Hepatocyte (in vitro differentiated cells): ENCODE data around the gene SRRT. TPM values are rescaled to one million over a fixed set of nuclear protein-coding genes. Genes with fewer than 3 reads are reported as not detected.

ENCODE experiments used
- DNase-seq: peaks from one replicate; pipeline ENCODE4 v3.0.0-alpha.2; 2016; ENCODE audit warnings: low spot score
- H2AFZ ChIP-seq: fragments of 200-600 bp; sonication (generic); 2 replicates; pipeline ENCODE4 v1.6.0; 2016; ENCODE audit warnings: antibody characterized with exemption, mild to moderate bottlenecking
- H3K27ac ChIP-seq: fragments of 200-600 bp; sonication (generic); 2 replicates; pipeline ENCODE4 v1.5.1; 2016; ENCODE audit warnings: mild to moderate bottlenecking
- H3K27me3 ChIP-seq: fragments of 200-600 bp; sonication (generic); 2 replicates; pipeline ENCODE4 v1.6.1; 2016
- H3K36me3 ChIP-seq: fragments of 200-600 bp; sonication (generic); replicated peaks from 2 replicates; pipeline ENCODE4 v1.5.1; 2016; ENCODE audit warnings: low read depth; ENCODE audit not compliant: insufficient read depth
- H3K4me1 ChIP-seq: fragments of 200-600 bp; sonication (generic); 2 replicates; pipeline ENCODE4 v1.5.1; 2016; ENCODE audit warnings: mild to moderate bottlenecking, moderate library complexity; ENCODE audit not compliant: insufficient read depth
- H3K4me2 ChIP-seq: fragments of 200-600 bp; sonication (generic); 2 replicates; pipeline ENCODE4 v1.6.0; 2016
- H3K4me3 ChIP-seq: fragments of 200-600 bp; sonication (generic); 2 replicates; pipeline ENCODE4 v1.5.1; 2016; ENCODE audit warnings: mild to moderate bottlenecking
- H3K79me2 ChIP-seq: fragments of 200-600 bp; sonication (generic); 2 replicates; pipeline ENCODE4 v1.6.0; 2017; ENCODE audit warnings: mild to moderate bottlenecking
- H3K9me2 ChIP-seq: fragments of 200-600 bp; sonication (generic); replicated peaks from 2 replicates; pipeline ENCODE4 v1.6.0; 2017; ENCODE audit warnings: mild to moderate bottlenecking; ENCODE audit not compliant: insufficient read depth
- H3K9me3 ChIP-seq: fragments of 200-600 bp; sonication (generic); 2 replicates; pipeline ENCODE4 v1.5.1; 2016; ENCODE audit warnings: low read depth, mild to moderate bottlenecking
- H4K20me1 ChIP-seq: fragments of 200-600 bp; sonication (generic); 2 replicates; pipeline ENCODE4 v1.6.0; 2016; ENCODE audit warnings: mild to moderate bottlenecking; ENCODE audit not compliant: insufficient read depth, poor library complexity, severe bottlenecking
- CTCF ChIP-seq: fragments of 200-600 bp; sonication (generic); IDR thresholded peaks from 2 replicates; pipeline ENCODE4 v1.5.1; 2016; ENCODE audit warnings: antibody characterized with exemption, mild to moderate bottlenecking; ENCODE audit not compliant: poor library complexity
- EZH2 ChIP-seq: fragments of 200-600 bp; sonication (generic); IDR thresholded peaks from 2 replicates; pipeline ENCODE4 v1.6.1; 2016; ENCODE audit warnings: antibody characterized with exemption, mild to moderate bottlenecking, borderline replicate concordance
- EZH2phosphoT487 ChIP-seq: fragments of 200-600 bp; sonication (generic); IDR thresholded peaks from one replicate; pipeline ENCODE4 v1.6.1; 2018; ENCODE audit warnings: antibody characterized with exemption, mild to moderate bottlenecking, low read depth, moderate library complexity; ENCODE audit not compliant: unreplicated experiment, severe bottlenecking
- WGBS: methylation state at CpG from one replicate; pipeline ENCODE4 v1.1.6; 2016; ENCODE audit warnings: low lambda C conversion rate; ENCODE audit errors: missing lambda C conversion rate; 5-methylcytosine and 5-hydroxymethylcytosine counted together
- polyA plus RNA-seq: library from polyadenylated mRNA; unstranded; fragments of >200 nt; fragmentation: Nextera tagmentation; extraction: Ambion mirVana; gene quantifications from 2 replicates; pipeline ENCODE4 v1.2.1, GENCODE V29; 2016
- total RNA-seq: library from RNA; depleted of rRNA; stranded (reverse); fragments of >200 nt; gene quantifications from 2 replicates; pipeline ENCODE4 v1.2.3, GENCODE V29; 2014

SRRT gene
- total and polyA plus RNA-seq, 2 experiments from 2014 or later = 49.1 to 91.7 TPM

DNA sequence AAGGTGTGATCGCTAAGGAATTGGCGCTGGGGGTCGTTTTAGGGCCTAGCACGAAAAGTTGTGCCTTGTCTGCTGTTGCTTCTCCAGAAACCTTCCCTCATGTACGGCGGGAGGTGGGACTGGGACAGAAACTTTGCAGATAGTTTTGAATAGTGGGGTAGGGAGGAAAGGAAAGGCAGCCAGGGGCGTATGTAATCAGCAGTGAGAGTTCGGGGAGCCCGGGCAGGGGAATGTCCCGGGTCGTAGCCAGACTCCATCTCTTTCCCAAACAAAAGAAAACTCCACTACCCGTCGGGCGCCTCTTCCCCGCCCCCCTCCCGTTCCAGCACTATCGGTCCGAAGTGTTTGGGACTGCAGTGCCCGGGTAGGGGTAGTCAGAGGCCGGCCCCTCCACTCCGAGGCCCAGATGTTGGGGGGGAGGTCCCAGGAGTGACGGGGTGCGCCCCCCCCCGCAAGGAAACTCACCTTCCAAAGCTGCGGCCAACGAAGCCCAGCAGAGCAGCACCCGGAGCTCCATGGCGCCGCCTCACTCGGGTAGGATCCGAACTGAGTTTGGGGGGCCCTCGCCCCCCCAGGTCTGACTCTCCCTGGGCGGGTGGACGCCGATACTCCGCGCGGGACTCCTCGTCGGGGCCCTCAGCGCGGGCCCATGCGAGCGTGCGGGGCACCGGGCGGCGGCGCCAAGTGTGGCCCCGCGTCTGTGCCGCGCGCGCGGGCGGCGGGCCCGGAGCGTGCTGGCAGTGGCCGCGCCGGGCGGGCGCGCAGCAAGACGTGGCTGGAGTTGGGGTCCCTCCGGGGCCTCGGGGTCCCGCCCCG lies 48.2 kb upstream of the SRRT start:
- Histone ChIP-seq H2AFZ (peak overlapping the region; percentile 77), H3K79me2 (peaks cover 64% of the 10 kb centered on the region), H4K20me1 (peaks cover 36% of the 10 kb centered on the region), H3K9me3 (no peaks in the 10 kb centered on the region), H3K36me3 (no peaks in the 10 kb centered on the region), H3K27me3 (no peaks in the 10 kb centered on the region), H3K9me2 (no peaks in the 10 kb centered on the region), H3K4me2 (peak overlapping the region; percentile 97), H3K4me3 (peak overlapping the region; percentile 41), H3K4me1 (peaks cover 25% of the 10 kb centered on the region), H3K27ac (peak overlapping the region; percentile 64)
- DNase-seq = no peak
- 1% methylated on average over 36 of the region's 71 CpGs for WGBS
- TF ChIP-seq CTCF (no peak), EZH2 (no peak), EZH2phosphoT487 (no peak)

GRCh38 chr7:100827330-100828226 lies 47.3 kb upstream of the SRRT start, which contains the start of gene EPHB4:
EPHB4 (minus strand) TSS chr7:100827523; CDS start chr7:100827030, 493 bp downstream.
- TF ChIP-seq CTCF (peak; percentile 63), EZH2phosphoT487 (no peak), EZH2 (no peak)
- no peaks in the 10 kb centered on the region for H3K36me3 ChIP-seq
- H3K27me3 ChIP-seq = no peaks in the 10 kb centered on the region
- no peaks in the 10 kb centered on the region for H3K9me2 ChIP-seq
- no peaks in the 10 kb centered on the region for H3K9me3 ChIP-seq
- peaks cover 31% of the 10 kb centered on the region for H3K4me1 ChIP-seq
- DNase-seq = peak; percentile 91
- peaks cover 36% of the 10 kb centered on the region for H4K20me1 ChIP-seq
- H3K4me2 ChIP-seq = peak within 1 kb of the TSS; percentile 97
- peak within 1 kb of the TSS; percentile 64 for H3K27ac ChIP-seq
- H3K4me3 ChIP-seq = peak within 1 kb of the TSS; percentile 41
- peak within 1 kb of the TSS; percentile 77 for H2AFZ ChIP-seq
- H3K79me2 ChIP-seq = peaks cover 59% of the 10 kb centered on the region
- WGBS = under 1% methylated on average over 22 of the region's 80 CpGs

DNA sequence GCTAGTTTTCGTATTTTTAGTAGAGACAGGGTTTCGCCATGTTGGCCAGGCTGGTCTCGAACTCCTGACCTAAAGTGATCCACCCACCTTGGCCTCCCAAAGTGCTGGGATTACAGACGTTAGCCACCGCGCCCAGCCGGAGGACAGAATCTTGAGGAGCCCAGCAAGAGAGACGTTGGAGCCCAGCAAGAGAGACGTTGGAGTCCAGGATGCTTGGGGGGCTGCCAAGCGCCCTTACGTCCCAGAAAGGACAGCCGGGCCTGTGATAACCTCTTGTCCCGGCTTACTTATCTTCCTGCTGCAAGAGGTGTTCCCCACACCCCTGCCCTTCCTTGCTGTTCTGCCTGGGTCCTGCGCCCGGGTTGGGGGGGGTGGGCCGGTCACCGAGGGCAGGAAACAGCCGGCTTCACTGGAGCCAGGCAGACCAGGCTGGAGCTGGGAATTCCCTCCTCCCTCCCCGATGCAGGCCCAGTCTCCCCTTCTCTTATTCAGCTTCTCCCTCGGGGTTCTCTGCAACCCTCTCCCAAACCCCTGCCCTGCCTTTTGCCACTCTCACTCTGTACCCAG lies 45.7 kb upstream of the SRRT start:
- Histone ChIP-seq H3K4me2 (peak overlapping the region; percentile 97), H3K27ac (peak overlapping the region; percentile 64), H3K79me2 (peaks cover 45% of the 10 kb centered on the region), H3K4me1 (peaks cover 35% of the 10 kb centered on the region), H3K9me2 (no peaks in the 10 kb centered on the region), H3K36me3 (no peaks in the 10 kb centered on the region), H3K27me3 (no peaks in the 10 kb centered on the region), H3K4me3 (no peak overlapping the region), H4K20me1 (peaks cover 20% of the 10 kb centered on the region), H2AFZ (no peak overlapping the region), H3K9me3 (no peaks in the 10 kb centered on the region)
- TF ChIP-seq EZH2 = no peak
- TF ChIP-seq CTCF = no peak
- TF ChIP-seq EZH2phosphoT487 = no peak
- WGBS = 69% methylated on average over 17 of the region's 20 CpGs
- DNase-seq = no peak
